Activated CD8-positive, alpha-beta memory T cell treated with anti-CD3 and anti-CD28 coated beads, Interleukin-2, amount 50 U/mL, for 24 hours (primary cell): ENCODE results near the gene AASDH.

Source experiments
- DNase-seq: peaks from one replicate; pipeline ENCODE4 v3.0.0-alpha.2; 2020; ENCODE audit errors: extremely low read depth

AASDH gene

GRCh38 chr4:56316011-56316650 is 71.2 kb downstream of the AASDH start:
- no peak for DNase-seq

DNA sequence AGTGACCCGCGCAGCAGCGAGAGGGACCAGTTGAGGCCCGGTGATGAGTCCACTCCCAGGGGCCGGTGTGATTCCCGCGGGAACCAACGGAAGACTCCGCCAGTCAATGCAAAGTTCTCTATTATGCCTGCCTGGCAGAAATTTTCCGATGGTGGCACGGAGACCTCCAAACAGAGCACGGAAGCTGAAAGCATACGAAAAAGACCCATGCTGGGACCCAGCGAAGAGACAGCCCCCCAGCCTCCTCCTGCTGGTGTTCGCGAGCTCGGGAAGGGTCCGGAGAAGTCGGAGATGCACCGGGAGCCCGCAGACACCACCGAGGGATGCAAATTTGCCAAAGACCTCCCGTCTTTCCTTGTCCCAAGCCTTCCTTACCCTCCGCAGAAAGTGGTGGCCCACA is 71.7 kb downstream of the AASDH start:
- DNase-seq, result no peak

- DNase-seq, result no peak
These were observed 72.2 kb downstream of the AASDH start for GRCh38 chr4:56315041-56315440.

GRCh38 chr4:56314207-56314915 is 72.9 kb downstream of the AASDH start:
- DNase-seq, result no peak

- no peak for DNase-seq
These were observed 74.2 kb downstream of the AASDH start for GRCh38 chr4:56313132-56313531.

DNA sequence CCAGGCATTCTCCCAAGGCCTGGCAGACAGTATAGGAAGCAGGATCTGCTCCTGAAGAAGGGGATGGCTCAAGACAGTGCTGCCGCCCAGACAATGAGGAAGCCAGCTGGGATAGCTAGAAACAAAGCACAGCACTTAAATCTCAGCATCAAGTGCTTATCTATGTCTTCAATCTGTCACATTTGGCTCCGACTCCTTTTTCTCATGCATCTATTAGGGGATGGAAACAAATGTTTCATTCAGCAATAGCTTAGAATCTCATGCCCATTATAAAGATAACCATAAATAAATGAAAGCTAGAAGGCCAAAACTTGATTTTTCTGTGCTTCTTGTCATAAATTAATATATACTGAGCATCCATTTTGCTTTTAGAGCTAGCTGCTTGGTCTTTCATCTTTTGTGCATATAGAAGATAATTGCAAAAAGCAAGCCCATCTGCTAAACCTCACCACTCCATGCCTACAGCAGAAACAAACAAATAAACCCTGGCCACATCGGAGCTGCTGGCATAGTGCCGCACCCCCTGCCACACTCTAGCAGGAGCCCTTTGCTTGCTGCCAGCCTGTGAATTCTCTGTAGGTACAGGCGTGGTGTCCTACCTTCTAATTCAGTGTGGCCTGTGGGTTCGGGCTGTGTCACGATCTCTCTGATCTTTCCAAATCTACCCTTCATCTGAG is 75.9 kb downstream of the AASDH start:
- no peak for DNase-seq

GRCh38 chr4:56310401-56311125 is 76.7 kb downstream of the AASDH start:
- DNase-seq, result no peak

- no peak for DNase-seq
These were observed 78.9 kb downstream of the AASDH start for GRCh38 chr4:56308384-56308783.

DNA sequence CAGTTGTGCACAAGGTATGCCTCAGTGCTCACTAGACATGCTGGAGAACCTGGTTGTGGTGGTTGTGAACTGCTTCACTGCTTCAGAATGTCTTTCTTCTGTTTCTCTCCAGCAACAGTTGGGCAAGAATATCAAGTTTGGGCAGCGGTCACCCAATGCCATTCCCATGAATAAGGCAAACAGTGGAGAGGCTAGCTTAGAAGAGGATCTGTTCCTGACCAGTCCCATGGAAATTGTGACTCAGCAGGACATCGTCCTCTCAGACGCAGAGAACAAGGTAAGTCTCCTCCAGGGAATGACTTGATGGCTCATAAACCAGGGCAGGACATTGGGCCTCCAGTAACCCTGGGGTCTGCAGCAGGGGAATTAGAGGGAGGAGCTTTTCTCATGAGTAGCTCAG is 79.9 kb downstream of the AASDH start:
- DNase-seq, result no peak

DNA sequence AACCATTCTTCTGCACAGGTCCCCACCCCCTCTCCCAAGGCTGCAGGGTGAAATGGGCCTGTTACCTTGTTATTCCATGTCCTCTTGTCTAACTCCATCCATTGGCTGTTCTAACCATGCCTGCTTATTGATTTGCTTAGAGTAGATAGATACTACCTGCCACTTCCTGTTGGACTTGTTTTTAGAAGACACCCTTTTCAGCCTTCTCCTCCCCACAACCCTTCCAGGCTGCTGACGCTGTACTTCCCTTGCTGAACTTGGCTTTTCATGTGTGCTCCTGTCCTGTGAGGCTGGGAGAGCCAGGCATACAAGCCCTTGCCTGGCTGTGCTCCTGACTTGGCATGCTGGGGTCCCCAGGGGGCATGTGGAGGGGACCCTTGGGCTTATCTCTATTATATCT is 81.9 kb downstream of the AASDH start:
- no peak for DNase-seq

DNA sequence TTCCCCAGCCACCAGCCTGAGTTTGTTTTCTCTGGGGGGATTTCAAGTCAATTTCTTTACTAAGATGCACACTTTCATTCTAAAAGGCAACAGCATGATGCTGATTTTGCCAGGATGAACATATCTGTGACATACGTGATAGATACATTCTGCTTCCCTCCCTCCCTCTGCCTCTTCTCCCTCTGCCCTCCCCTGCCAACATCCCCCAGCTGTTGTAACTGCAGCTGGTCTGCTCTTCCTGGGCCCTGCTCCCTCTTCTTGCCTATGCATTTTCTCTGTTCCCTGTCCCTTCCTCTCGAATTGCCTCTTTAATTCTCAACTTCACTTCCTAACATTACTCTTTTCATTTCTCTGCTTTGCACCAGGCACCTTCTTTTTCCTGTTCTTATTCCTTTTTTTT is 83.4 kb downstream of the AASDH start:
- no peak for DNase-seq

- DNase-seq, result no peak
These were observed 84.5 kb downstream of the AASDH start for GRCh38 chr4:56302760-56303159.

GRCh38 chr4:56301997-56302496 is 85.2 kb downstream of the AASDH start:
- DNase-seq, result no peak

DNA sequence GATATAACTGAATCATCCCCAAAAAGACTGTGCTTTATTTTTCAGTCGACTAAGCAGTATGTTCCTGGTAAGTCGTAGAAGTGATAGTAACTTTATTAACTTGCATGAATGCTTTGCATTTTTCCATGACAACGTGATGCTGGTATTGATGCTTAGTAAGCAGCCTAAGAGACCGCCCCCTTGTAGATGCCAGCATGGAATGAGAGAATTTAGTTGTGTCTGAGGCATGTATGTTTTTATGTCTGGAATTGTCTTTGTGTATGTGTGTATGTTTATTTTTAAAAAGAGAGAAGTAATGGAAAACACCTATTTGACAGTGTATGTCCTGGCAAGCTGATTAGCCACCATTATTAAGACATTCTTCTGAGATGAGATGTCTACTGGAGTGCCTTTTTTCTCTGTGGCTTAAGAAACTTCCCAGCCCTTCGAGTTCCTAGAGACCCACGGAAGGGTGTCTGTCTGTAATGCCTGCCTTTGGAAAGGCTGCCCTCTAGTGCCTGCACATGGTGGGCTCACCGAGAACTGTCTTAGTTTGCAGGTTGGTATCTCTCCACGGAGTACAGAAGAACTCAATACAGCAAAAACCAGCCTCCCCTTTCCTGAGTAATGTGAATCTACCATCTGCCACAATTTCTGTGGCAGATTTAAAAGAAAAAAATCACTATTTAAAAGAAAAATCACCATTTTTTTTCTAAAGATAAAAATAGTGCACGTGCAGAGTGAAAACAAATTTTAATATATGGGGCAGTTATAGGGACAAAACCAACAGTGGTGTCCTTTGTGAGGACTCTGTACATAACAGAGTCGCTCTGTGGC is 85.9 kb downstream of the AASDH start:
- DNase-seq, result peak; percentile 10

- DNase-seq, result no peak
These were observed 89.1 kb downstream of the AASDH start for GRCh38 chr4:56298236-56298635.

DNA sequence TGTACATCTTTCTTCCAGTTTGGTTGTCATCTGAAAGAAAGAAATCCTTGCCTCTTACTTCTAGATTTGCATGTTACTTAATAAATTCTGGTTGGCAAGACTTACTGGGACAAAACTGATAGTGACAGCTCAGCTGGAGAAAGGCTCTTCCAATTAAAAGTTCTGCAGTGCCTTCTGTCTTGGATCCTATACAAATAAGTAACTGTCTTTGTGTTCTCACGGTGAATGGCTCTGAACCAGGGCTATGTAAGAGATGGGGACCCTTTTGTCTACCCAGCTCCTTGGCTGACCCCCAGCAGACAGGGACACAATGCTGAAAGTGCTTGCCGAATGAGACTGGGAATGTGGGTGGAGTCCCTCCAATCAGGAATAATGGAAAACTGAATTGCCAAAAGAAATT is 89.5 kb downstream of the AASDH start:
- DNase-seq, result no peak

DNA sequence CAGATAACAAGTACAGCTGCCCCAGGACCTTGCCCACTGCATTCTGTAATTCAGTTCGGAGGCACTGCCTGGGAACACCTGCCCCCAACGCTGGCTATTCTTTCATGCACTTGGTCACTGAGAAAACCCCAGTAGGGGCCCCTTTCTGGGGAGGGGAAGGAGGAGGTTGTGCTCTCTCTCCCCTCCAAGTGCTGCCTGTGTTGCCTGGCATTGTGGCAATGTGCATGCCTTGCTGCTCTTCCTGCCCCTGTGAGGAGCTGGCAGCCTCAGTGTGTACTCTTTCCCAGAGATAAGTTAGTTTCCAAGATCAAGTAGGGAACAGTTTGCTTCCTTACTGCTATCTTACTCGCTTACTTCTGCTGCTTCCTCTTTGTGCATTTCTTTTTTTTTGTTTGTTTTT is 90.8 kb downstream of the AASDH start:
- DNase-seq, result no peak

DNA sequence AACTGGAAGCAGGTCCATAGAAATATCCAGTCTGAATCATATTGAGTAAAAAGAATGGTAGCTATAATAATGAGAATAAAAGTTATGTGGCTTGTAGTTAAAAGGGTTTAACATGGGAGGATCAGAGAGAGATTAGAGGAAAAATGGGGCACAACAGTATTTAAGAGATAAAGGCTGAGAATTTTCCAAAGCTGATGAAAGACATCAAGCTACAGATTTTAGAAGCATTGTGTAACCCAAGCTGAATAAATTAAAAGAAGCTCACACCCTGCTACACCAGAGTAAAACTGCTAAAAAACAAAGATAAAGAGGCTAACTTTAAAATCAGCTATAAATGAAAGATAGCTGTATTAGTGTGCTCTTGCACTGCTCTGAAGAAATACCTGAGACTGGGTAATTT is 94.2 kb downstream of the AASDH start:
- no peak for DNase-seq

DNA sequence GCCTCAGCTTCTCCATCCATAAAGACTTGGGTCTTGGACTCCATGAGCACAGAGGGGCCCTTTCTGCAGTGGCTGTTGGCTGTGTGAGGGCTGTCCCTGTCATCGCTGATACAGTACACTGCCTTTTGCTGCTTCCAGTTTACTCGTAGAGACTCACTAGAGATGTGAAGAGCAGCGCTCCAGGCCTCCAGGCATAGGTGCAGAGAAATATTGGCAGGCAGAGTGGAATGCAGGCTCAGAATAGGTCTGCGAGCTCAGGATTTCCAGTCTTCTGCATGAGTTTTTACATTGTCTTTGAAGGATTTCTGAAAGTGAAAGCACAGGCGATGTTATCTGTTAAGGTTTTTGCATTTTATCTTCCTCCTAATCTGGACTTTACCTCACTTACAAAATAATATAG is 97.4 kb downstream of the AASDH start:
- no peak for DNase-seq

DNA sequence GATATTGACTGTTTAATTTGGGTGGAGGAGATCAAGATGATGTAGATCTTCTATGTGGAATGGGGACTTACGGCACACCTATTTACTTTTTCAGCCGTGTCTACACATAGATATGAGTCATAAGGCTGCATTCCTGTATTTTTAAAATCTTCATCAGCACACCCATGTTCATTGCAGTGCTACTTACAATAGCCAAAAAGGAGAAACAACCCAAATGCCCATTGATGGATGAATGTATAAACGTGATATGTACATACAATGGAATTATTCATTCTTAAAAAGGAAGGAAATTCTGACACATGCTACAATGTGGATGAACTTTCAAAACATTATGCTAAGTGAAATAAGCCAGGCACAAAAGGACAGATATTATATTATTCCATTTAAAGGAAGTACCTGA is 98.6 kb downstream of the AASDH start:
- no peak for DNase-seq
